ENCODE data around the gene VTA1.

The VTA1 gene

DNA sequence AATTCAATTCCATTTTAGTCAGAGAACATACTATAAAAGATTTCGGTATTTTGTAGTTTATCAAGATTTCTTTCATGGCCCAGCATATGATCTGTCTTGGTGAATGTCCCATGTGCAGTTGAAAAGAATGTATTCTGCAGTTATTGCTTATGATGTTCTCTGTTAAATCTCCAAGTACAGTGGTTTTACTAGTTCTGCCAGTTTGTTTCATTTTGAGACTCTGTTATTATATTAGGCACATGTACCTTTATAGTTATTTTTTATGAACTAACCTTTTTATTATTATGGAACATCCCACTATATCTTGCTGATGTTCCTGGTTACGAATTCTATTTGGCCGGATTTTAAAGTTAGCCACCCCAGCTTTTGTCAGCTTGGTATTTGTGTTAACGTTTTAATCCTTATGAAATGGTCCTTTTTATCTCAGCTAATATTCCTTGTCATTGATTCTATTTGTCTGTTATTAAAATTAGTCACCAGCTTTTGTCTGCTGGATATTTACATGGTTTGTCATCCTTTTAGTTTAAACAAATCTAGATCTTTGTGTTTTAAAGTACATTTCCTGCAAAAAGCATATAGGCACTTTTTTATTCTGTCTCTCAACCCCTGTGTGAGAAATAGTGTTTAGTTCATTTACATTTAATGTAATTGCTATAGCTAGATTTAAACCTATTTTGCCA is 48.9 kb downstream of the VTA1 start:
- no peak overlapping the region for H4K91ac ChIP-seq (ENCODE audit: low read length)
- no peak overlapping the region for H3K4ac ChIP-seq (ENCODE audit: low read depth in 1 of 2, low read length in 2 of 2)
- H3K23ac ChIP-seq (ENCODE audit: low read length in 2 of 2), result no peak overlapping the region
- no peak overlapping the region for H2AFZ ChIP-seq (ENCODE audit: low read depth, low read length)
- H3K79me1 ChIP-seq (replicated peaks; ENCODE audit: low read length, poor library complexity, severe bottlenecking), result peaks cover 10% of the 10 kb centered on the region
- no peak overlapping the region for H3K4me2 ChIP-seq (ENCODE audit: low read length, poor library complexity, severe bottlenecking)
- no peak overlapping the region for H3K27ac ChIP-seq (ENCODE audit: low read length, poor library complexity, severe bottlenecking)
- no peak overlapping the region for H4K8ac ChIP-seq (ENCODE audit: low read length)
- no peak overlapping the region for H3K4me3 ChIP-seq (ENCODE audit: insufficient read depth in 1 of 2, low read depth in 1 of 2, low read length in 2 of 2)
- no peaks in the 10 kb centered on the region for H3K27me3 ChIP-seq (ENCODE audit: control insufficient read depth in 1 of 2, insufficient read depth in 1 of 2, low read length in 2 of 2)
- H2BK120ac ChIP-seq (ENCODE audit: low read depth, low read length), result no peak overlapping the region
- no peak overlapping the region for H2BK15ac ChIP-seq (ENCODE audit: low read depth, poor library complexity, severe bottlenecking)
- no peak overlapping the region for H3K14ac ChIP-seq (ENCODE audit: low read length in 2 of 2)
- no peak overlapping the region for H3K18ac ChIP-seq (ENCODE audit: low read depth in 1 of 2, low read length in 2 of 2)
- H3K36me3 ChIP-seq (ENCODE audit: control insufficient read depth in 1 of 2, insufficient read depth in 2 of 2, low read depth in 1 of 2, low read length in 2 of 2), result peaks cover 0 to 49% of the 10 kb centered on the region in 2 experiments
- DNase-seq, result peak; percentile 13
- no peak overlapping the region for H2BK12ac ChIP-seq (ENCODE audit: low read length in 2 of 2)
- WGBS, result 100% methylated on average over 3 of the region's 4 CpGs
- no peak overlapping the region for H2AK5ac ChIP-seq (ENCODE audit: low read length, severe bottlenecking)
- H3K9me3 ChIP-seq (ENCODE audit: control insufficient read depth, low read length), result no peaks in the 10 kb centered on the region
- H3K9ac ChIP-seq (ENCODE audit: low read length), result no peak overlapping the region
- H3K4me1 ChIP-seq (ENCODE audit: control insufficient read depth, insufficient read depth, low read depth, low read length), result no peaks in the 10 kb centered on the region
- no peak overlapping the region for H2BK5ac ChIP-seq (ENCODE audit: low read depth, low read length, poor library complexity, severe bottlenecking)

DNA sequence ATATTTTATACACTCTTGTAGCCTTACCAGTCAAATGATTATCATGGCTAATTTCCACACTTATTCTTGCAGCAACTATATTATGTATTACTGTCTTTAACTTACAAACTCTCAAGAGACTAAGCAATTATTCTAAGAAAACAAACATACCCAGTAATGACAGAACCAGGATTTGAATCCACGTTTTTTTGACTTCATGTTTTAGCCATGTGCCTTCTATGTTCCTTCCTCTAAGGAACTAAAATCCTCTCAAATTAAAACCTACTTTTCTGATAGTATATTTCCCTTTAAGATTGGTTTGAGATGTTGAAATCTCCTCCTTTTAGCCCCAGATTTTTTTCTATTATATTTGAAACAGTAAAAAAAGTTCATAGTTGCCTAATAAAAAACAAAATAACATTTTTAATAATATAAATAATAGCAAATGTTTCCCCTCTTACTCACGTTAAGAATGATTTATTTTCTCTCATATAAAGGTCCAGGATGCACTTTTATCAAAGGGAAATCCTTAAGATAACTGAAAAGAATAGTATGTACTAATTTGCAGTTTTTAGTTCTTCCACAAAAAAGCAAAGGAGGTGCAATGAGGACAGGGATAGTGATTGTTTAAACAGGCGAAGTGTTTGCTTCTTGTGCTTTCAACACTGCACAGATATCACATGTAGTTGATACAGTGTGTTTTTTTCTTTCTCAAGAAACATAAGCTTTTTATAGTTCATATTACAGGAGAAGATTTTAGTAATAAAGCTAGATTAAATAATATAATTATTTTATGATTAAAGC is 54.0 kb downstream of the VTA1 start:
- no peak overlapping the region for H3K23ac ChIP-seq (ENCODE audit: low read length in 2 of 2)

DNA sequence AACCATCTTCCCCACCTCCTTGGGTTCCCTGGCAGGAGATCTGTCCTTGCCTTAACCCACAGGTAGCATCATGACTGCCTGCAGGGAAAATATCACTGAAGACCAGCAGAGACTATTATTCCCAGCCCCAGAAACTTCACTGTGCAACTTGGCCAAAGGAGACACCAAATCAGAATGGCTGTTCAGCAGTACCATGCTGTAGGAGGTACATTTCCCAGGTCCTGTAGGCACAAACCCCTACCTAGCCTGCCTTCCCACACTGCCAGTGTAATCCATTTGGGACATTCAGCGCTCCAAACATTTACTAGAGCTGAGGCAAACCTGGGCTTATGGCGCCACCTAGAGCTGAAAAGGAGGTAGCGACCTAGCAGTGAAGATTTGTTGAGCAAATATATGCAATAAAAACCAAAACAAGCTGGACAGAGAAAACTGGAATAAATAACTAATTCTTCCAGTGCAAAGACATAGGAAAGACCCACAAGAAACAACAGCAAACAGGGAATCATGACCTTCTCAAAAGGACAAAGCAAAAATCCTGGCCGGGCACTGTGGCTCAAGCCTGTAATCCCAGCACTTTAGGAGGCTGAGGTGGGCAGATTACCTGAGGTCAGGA is 60.3 kb downstream of the VTA1 start:
- Histone ChIP-seq H3K27ac (ENCODE audit: low read length, poor library complexity, severe bottlenecking) (no peak overlapping the region), H2AK5ac (ENCODE audit: low read length, severe bottlenecking) (no peak overlapping the region)
- WGBS, result 79% methylated on average over 1 of the region's 4 CpGs

More for the DNA sequence above, 54.0 kb downstream of the VTA1 start:
- Histone ChIP-seq H3K79me1 (replicated peaks; ENCODE audit: low read length, poor library complexity, severe bottlenecking) (peaks cover 6% of the 10 kb centered on the region), H2BK12ac (ENCODE audit: low read length in 2 of 2) (no peak overlapping the region), H4K8ac (ENCODE audit: low read length) (no peak overlapping the region), H2BK5ac (ENCODE audit: low read depth, low read length, poor library complexity, severe bottlenecking) (no peak overlapping the region), H2AFZ (ENCODE audit: low read depth, low read length) (no peak overlapping the region), H2AK5ac (ENCODE audit: low read length, severe bottlenecking) (no peak overlapping the region), H3K27ac (ENCODE audit: low read length, poor library complexity, severe bottlenecking) (no peak overlapping the region), H3K27me3 (ENCODE audit: control insufficient read depth in 1 of 2, insufficient read depth in 1 of 2, low read length in 2 of 2) (no peaks in the 10 kb centered on the region), H4K91ac (ENCODE audit: low read length) (no peak overlapping the region), H2BK15ac (ENCODE audit: low read depth, poor library complexity, severe bottlenecking) (no peak overlapping the region), H3K14ac (ENCODE audit: low read length in 2 of 2) (no peak overlapping the region), H3K4me3 (ENCODE audit: insufficient read depth in 1 of 2, low read depth in 1 of 2, low read length in 2 of 2) (no peak overlapping the region), H2BK120ac (ENCODE audit: low read depth, low read length) (no peak overlapping the region), H3K4me2 (ENCODE audit: low read length, poor library complexity, severe bottlenecking) (no peak overlapping the region), H3K36me3 (ENCODE audit: control insufficient read depth in 1 of 2, insufficient read depth in 2 of 2, low read depth in 1 of 2, low read length in 2 of 2) (peaks cover 0 to 66% of the 10 kb centered on the region in 2 experiments), H3K4ac (ENCODE audit: low read depth in 1 of 2, low read length in 2 of 2) (no peak overlapping the region), H3K4me1 (ENCODE audit: control insufficient read depth, insufficient read depth, low read depth, low read length) (no peaks in the 10 kb centered on the region), H3K9me3 (ENCODE audit: control insufficient read depth, low read length) (no peaks in the 10 kb centered on the region), H3K9ac (ENCODE audit: low read length) (no peak overlapping the region), H3K18ac (ENCODE audit: low read depth in 1 of 2, low read length in 2 of 2) (no peak overlapping the region)
- DNase-seq, result no peak
- WGBS, result 79% methylated on average over 2 of the region's 3 CpGs

DNA sequence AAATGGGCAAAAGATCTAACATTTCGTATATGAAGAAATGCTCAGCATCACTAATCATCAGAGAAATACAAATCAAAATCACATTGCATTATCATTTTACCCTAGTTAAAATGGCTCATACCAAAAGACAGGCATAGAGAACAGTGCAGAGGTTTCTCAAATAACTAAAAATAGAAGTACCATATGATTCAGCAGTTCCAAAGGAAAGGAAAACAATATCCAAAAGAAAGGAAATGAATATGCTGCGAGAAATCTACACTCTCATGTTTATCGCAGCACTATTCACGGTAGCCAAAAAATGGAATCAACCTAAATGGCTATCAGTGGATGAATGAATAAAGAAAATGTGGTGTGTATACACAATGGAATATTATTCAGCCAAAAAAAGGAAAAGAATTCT is 63.5 kb downstream of the VTA1 start:
- Histone ChIP-seq H3K23ac (ENCODE audit: low read length in 2 of 2) (no peak overlapping the region), H3K9me3 (ENCODE audit: control insufficient read depth, low read length) (no peaks in the 10 kb centered on the region), H3K36me3 (ENCODE audit: control insufficient read depth in 1 of 2, insufficient read depth in 2 of 2, low read depth in 1 of 2, low read length in 2 of 2) (peaks cover 16 to 67% of the 10 kb centered on the region in 2 experiments), H3K14ac (ENCODE audit: low read length in 2 of 2) (no peak overlapping the region), H3K9ac (ENCODE audit: low read length) (no peak overlapping the region), H2AFZ (ENCODE audit: low read depth, low read length) (no peak overlapping the region), H3K4me1 (ENCODE audit: control insufficient read depth, insufficient read depth, low read depth, low read length) (no peaks in the 10 kb centered on the region), H3K27me3 (ENCODE audit: control insufficient read depth in 1 of 2, insufficient read depth in 1 of 2, low read length in 2 of 2) (no peaks in the 10 kb centered on the region), H3K4me2 (ENCODE audit: low read length, poor library complexity, severe bottlenecking) (no peak overlapping the region), H3K4me3 (ENCODE audit: insufficient read depth in 1 of 2, low read depth in 1 of 2, low read length in 2 of 2) (no peak overlapping the region), H2AK5ac (ENCODE audit: low read length, severe bottlenecking) (no peak overlapping the region), H3K27ac (ENCODE audit: low read length, poor library complexity, severe bottlenecking) (no peak overlapping the region), H3K4ac (ENCODE audit: low read depth in 1 of 2, low read length in 2 of 2) (no peak overlapping the region), H4K91ac (ENCODE audit: low read length) (no peak overlapping the region), H2BK5ac (ENCODE audit: low read depth, low read length, poor library complexity, severe bottlenecking) (no peak overlapping the region), H2BK12ac (ENCODE audit: low read length in 2 of 2) (no peak overlapping the region), H2BK120ac (ENCODE audit: low read depth, low read length) (no peak overlapping the region), H3K79me1 (replicated peaks; ENCODE audit: low read length, poor library complexity, severe bottlenecking) (peaks cover 18% of the 10 kb centered on the region), H4K8ac (ENCODE audit: low read length) (no peak overlapping the region), H3K18ac (ENCODE audit: low read depth in 1 of 2, low read length in 2 of 2) (no peak overlapping the region), H2BK15ac (ENCODE audit: low read depth, poor library complexity, severe bottlenecking) (no peak overlapping the region)
- WGBS, result 96% methylated on average over 4 of the region's 4 CpGs
- DNase-seq, result no peak

More for the DNA sequence above, 60.3 kb downstream of the VTA1 start:
- no peak overlapping the region for H2AFZ ChIP-seq (ENCODE audit: low read depth, low read length)
- no peak overlapping the region for H3K4me2 ChIP-seq (ENCODE audit: low read length, poor library complexity, severe bottlenecking)
- no peak overlapping the region for H3K14ac ChIP-seq (ENCODE audit: low read length in 2 of 2)
- peaks cover 9% of the 10 kb centered on the region for H3K79me1 ChIP-seq (replicated peaks; ENCODE audit: low read length, poor library complexity, severe bottlenecking)
- H2BK120ac ChIP-seq (ENCODE audit: low read depth, low read length), result no peak overlapping the region
- no peak overlapping the region for H3K18ac ChIP-seq (ENCODE audit: low read depth in 1 of 2, low read length in 2 of 2)
- no peak overlapping the region for H3K4me3 ChIP-seq (ENCODE audit: insufficient read depth in 1 of 2, low read depth in 1 of 2, low read length in 2 of 2)
- H4K91ac ChIP-seq (ENCODE audit: low read length), result no peak overlapping the region
- no peak overlapping the region for H2BK12ac ChIP-seq (ENCODE audit: low read length in 2 of 2)
- no peak overlapping the region for H3K4ac ChIP-seq (ENCODE audit: low read depth in 1 of 2, low read length in 2 of 2)
- H3K4me1 ChIP-seq (ENCODE audit: control insufficient read depth, insufficient read depth, low read depth, low read length), result no peaks in the 10 kb centered on the region
- H3K27me3 ChIP-seq (ENCODE audit: control insufficient read depth in 1 of 2, insufficient read depth in 1 of 2, low read length in 2 of 2), result no peaks in the 10 kb centered on the region
- no peak overlapping the region for H4K8ac ChIP-seq (ENCODE audit: low read length)
- no peak overlapping the region for H3K23ac ChIP-seq (ENCODE audit: low read length in 2 of 2)
- no peak overlapping the region for H3K9ac ChIP-seq (ENCODE audit: low read length)
- H3K9me3 ChIP-seq (ENCODE audit: control insufficient read depth, low read length), result no peaks in the 10 kb centered on the region
- H2BK15ac ChIP-seq (ENCODE audit: low read depth, poor library complexity, severe bottlenecking), result no peak overlapping the region
- peak; percentile 68 for DNase-seq
- peaks cover 4 to 54% of the 10 kb centered on the region in 2 experiments for H3K36me3 ChIP-seq (ENCODE audit: control insufficient read depth in 1 of 2, insufficient read depth in 2 of 2, low read depth in 1 of 2, low read length in 2 of 2)
- no peak overlapping the region for H2BK5ac ChIP-seq (ENCODE audit: low read depth, low read length, poor library complexity, severe bottlenecking)
